ENCODE measurements around the gene DUOXA2.

- no peak for TF ChIP-seq CTCF (IDR thresholded peaks at IDR 0.05)
- TF ChIP-seq POLR2A (IDR thresholded peaks at IDR 0.05): no peak
Observed at GRCh38 chr15:45149060-45149459, 34.9 kb downstream of the DUOXA2 start.

All from testis (tissue), 2 donors.